ENCODE data around the gene CRY1.

The CRY1 gene

DNA sequence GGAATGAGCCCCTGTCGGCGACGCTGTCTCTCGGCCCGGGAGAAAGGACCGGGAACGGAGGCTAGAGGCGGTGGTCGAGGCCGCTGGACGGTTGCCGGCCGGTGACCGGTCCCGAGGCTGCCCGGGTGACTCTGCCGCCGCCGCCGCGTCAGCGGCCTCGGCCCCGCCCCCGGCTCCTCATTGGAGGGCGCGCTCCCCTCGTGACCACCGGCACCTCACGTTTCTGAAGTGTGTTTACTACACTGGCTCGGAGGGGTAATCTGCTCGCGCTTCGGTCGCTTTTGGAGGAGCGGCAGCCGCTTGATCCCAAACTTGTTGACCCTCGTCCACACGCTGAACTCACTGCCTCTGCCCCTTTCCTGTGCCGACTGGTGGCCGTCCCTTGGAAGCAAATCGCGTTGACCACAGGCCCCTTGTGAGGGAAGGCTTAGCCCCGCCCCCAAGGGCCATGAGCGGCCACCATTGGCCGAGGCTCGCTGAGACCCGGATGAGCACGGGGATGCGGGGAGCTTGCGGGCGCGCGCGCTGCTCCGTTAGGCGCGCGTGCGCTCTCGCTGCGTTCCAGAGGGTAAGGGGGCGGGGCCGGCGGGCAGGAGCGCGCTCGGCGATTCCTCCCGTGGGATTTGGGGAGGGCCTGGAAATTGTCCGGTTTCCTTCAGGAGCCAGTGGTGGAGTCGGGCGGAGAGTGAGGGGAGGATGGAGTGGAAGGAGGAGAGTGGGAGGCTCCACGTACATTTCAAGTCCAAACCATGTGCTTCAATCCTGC is at the start of gene CRY1:
TSS of gene CRY1 (minus strand) at position 133 of the 766 bp plus-strand sequence. CDS start 588 bp downstream, outside the sequence.
- H3K4me2 ChIP-seq, result peak within 1 kb of the TSS; percentile 88 to 100 (median 96)
- H3K27me3 ChIP-seq, result no peaks in the 10 kb centered on the region
- H3K36me3 ChIP-seq, result peaks cover 0 to 13% (median 0%) of the 10 kb centered on the region in 11 experiments; a peak in 4 of 22 replicates
- peaks cover 22 to 34% (median 31%) of the 10 kb centered on the region in 11 experiments for H3K9me3 ChIP-seq (replicated peaks in 1 of 11)
- peaks cover 15 to 27% (median 23%) of the 10 kb centered on the region in 10 experiments for H3K4me1 ChIP-seq
- peaks cover 0 to 32% (median 11%) of the 10 kb centered on the region in 11 experiments; a peak in 15 of 22 replicates for H4K20me1 ChIP-seq
- peak within 1 kb of the TSS; percentile 73 to 86 (median 78) for H3K4me3 ChIP-seq
- no peak for TF ChIP-seq Cebpa-rat (IDR thresholded peaks at IDR 0.05)
- H3K9ac ChIP-seq, result peak within 1 kb of the TSS; percentile 76 to 95 (median 89)
- H3K27ac ChIP-seq, result peak within 1 kb of the TSS; percentile 73 to 95 (median 89)

DNA sequence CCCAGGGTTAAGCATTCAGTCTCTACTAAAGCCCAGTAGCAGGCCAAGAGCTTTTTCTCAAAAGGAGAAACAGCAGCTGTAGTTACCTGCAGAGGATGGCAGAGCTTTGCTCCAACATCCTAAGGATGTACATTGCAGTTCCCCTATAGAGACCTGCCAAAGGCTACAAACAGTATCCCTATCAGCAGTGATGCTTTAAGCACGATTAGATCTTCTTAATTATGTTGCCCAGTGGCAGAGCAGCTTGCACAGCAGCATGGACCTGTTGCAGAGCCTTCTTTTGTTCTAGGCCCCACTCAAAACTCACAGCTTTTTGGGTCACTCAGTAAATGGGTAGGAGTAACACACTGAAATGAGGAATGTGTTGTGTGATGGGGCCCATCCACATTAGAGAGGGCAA is 46.4 kb upstream of the CRY1 start:
- H3K4me1 ChIP-seq, result no peaks in the 10 kb centered on the region
- no peak for TF ChIP-seq Cebpa-rat (IDR thresholded peaks at IDR 0.05)
- H3K9ac ChIP-seq, result no peak overlapping the region

DNA sequence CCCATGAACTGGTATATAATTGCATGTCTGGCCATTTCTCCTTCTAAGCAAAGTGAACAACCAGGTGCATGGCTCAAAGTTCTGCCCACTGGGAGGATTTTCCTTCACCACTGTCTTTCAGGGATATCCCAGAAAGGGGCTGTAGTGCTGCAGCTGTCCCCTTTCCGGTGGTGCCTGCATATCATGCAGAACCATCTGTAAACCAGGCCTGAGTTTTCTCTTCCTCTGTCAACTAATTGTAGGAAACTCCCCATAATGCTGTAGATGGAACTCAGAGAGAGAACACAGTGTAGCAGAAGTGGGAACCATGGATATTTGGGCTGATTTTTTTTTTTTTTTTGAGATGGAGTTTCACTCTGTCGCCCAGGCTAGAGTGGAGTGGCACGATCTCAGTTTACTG is 45.6 kb upstream of the CRY1 start:
- no peak overlapping the region for H3K9ac ChIP-seq
- H3K27ac ChIP-seq, result no peak overlapping the region
- no peaks in the 10 kb centered on the region for H3K36me3 ChIP-seq
- H3K27me3 ChIP-seq, result no peaks in the 10 kb centered on the region
- H3K4me2 ChIP-seq, result no peak overlapping the region
- H3K4me3 ChIP-seq, result no peak overlapping the region
- no peak for TF ChIP-seq Cebpa-rat (IDR thresholded peaks at IDR 0.05)
- H3K9me3 ChIP-seq (replicated peaks in 1 of 11), result no peaks in the 10 kb centered on the region
- no peaks in the 10 kb centered on the region; a peak in 1 of 20 replicates for H3K4me1 ChIP-seq
- H4K20me1 ChIP-seq, result no peaks in the 10 kb centered on the region

More for the DNA sequence above, 46.4 kb upstream of the CRY1 start:
- Histone ChIP-seq H3K9me3 (replicated peaks in 1 of 11) (no peaks in the 10 kb centered on the region), H3K4me2 (no peak overlapping the region), H3K27ac (no peak overlapping the region), H3K27me3 (no peaks in the 10 kb centered on the region), H3K36me3 (no peaks in the 10 kb centered on the region), H4K20me1 (no peaks in the 10 kb centered on the region), H3K4me3 (no peak overlapping the region)

DNA sequence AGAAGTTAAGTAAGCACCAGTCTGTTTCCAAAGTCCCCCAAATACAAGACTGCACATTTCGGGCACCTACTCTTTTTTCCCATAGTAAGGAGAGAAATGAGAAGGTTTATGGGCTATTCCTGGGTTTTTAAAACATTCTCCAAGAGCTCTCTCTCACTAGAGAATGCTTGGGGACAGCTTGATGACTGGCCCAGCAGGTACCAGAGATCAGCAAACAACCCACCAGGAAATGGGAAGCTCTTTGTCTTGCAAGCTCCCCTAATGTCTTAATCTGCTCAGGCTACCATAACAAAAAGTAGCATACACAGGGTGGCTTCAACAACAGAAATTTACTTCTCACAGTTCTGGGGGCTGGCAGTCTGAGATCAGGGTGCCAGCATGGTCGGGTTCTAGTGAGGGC is 41.8 kb upstream of the CRY1 start:
- Histone ChIP-seq H3K27me3 (no peaks in the 10 kb centered on the region), H3K4me1 (no peaks in the 10 kb centered on the region; a peak in 1 of 20 replicates), H3K27ac (no peak overlapping the region), H3K4me2 (no peak overlapping the region), H4K20me1 (no peaks in the 10 kb centered on the region), H3K4me3 (no peak overlapping the region), H3K9me3 (replicated peaks in 1 of 11) (no peaks in the 10 kb centered on the region), H3K9ac (no peak overlapping the region), H3K36me3 (no peaks in the 10 kb centered on the region)
- no peak for TF ChIP-seq Cebpa-rat (IDR thresholded peaks at IDR 0.05)

DNA sequence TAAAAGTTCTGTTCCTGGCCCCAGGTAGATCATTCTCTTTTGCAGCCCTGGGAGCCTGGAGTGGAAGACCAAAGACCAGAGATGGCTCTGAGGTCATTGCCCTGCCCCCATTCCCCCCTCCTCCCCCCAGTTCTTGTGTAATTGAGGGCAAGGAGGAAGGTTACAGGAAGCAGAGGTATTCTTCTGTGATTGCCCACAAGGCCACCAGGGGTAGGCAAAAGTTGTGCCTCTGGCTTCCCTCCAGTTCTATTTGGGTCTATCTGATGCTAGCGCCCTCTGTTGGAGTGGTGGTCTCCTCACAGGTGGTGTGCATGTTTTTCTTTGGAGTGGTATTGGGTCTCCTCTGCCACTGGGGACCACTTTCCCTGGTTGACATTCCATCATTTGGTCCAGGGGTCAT is 41.2 kb upstream of the CRY1 start:
- Histone ChIP-seq H3K4me2 (no peak overlapping the region), H3K4me1 (no peaks in the 10 kb centered on the region; a peak in 1 of 20 replicates), H3K9me3 (replicated peaks in 1 of 11) (no peaks in the 10 kb centered on the region), H4K20me1 (no peaks in the 10 kb centered on the region), H3K36me3 (no peaks in the 10 kb centered on the region), H3K9ac (no peak overlapping the region), H3K27me3 (no peaks in the 10 kb centered on the region), H3K27ac (no peak overlapping the region), H3K4me3 (no peak overlapping the region)
- no peak for TF ChIP-seq Cebpa-rat (IDR thresholded peaks at IDR 0.05)

DNA sequence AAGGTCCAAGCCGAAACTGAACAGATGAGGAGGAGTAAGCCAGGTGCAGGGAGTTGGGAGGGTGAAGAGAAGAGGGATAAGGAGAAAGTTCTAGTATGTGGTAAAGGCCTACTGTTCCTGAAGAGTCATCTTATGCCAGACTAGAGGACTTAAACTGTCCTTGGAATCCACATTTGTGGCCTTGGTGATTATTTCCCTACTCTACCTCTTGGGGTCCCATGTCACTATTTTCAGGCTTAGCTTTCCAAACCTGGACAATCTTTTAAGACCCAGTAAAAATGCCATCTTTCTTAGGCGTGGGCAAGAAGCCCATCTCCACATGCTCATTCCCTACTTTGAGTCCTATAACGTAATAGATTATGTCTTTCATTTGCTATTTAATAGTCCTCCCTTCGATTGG is 40.1 kb upstream of the CRY1 start:
- H3K27me3 ChIP-seq, result no peaks in the 10 kb centered on the region
- no peak for TF ChIP-seq Cebpa-rat (IDR thresholded peaks at IDR 0.05)
- H3K36me3 ChIP-seq, result no peaks in the 10 kb centered on the region
- no peak overlapping the region for H3K4me2 ChIP-seq
- H3K4me3 ChIP-seq, result no peak overlapping the region
- H3K4me1 ChIP-seq, result no peaks in the 10 kb centered on the region; a peak in 1 of 20 replicates
- no peaks in the 10 kb centered on the region for H4K20me1 ChIP-seq
- H3K27ac ChIP-seq, result no peak overlapping the region
- H3K9me3 ChIP-seq (replicated peaks in 1 of 11), result no peaks in the 10 kb centered on the region
- no peak overlapping the region for H3K9ac ChIP-seq

DNA sequence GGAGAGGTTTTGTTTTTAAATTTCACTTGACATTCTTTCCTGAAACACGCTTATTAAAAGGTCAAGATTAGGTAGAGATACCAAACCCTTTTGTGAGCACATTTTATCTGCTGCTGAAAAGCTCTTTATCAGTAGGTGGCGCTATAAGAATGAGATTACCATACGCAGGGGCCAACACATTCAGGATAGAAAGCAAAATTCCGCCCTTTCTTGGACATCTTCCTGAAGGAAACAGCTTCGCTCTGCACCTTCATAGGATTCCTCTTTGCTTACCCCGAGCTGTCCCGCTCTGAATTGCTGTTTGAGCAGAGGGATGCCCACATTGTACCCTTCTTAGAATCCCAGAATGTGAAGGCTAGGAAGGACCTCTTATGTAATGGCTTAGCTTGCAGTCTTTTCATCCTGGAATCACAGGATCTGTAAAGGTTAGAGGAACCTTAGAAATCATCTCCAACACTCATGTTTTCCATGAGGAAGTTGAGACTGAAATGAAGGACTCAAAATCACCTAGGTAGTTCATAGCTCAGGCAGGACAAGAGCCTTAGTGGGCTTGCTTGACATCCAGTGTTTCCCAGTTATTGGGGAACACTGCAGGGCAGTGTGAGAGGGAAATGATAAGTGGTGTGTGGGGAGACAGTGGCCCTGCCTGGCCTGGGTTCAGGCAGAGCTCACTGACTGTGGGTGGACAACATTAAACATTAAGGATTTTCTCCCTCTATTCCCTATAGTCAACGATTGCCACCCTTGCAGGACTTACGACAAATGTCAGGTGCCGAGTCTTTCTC is 38.7 kb upstream of the CRY1 start:
- Histone ChIP-seq H3K4me1 (peaks cover 0 to under 1% (median 0%) of the 10 kb centered on the region in 10 experiments; a peak in 2 of 20 replicates), H3K4me3 (no peak overlapping the region), H4K20me1 (no peaks in the 10 kb centered on the region), H3K27ac (no peak overlapping the region), H3K36me3 (no peaks in the 10 kb centered on the region), H3K9me3 (replicated peaks in 1 of 11) (no peaks in the 10 kb centered on the region), H3K27me3 (no peaks in the 10 kb centered on the region), H3K4me2 (no peak overlapping the region), H3K9ac (no peak overlapping the region)
- no peak for TF ChIP-seq Cebpa-rat (IDR thresholded peaks at IDR 0.05)

DNA sequence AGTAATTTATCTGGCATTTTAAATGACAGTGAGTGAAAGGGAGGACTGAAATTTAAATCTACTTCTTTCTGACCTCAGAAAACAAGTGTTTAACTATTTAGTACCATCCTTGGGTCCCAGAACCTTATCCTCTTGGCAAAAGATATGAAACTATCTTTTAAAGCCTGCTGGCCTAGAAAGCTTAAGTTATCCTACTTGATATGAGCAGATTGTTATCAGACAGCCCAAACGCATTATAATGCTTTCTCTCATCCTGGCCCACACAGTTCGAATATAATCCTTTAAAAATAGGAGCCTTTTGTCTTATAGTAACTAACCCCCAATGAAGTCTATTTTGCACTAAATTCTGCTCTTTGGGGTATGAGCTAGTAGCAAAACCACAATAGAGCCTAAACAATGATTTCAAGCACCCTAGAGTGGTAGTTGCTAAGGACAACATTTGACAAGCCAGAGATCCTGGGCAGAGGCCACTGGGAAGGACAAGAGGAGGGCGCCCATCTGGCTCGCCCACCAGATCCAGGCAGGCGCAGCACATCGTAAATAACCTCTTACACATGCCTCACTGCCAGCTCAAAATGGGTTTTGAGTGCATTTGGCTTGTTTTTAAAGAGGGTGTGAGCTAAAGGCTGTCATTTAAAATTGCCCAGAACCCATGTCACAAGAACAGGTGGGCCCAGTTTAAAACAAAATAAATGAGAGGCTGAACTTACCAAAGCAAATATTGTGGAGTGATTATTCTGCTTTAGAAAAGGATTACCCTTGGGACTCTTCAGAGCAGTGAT is 37.7 kb upstream of the CRY1 start:
- Histone ChIP-seq H3K4me3 (no peak overlapping the region), H3K9ac (no peak overlapping the region), H3K4me2 (no peak overlapping the region), H3K27me3 (no peaks in the 10 kb centered on the region), H3K27ac (no peak overlapping the region), H3K9me3 (replicated peaks in 1 of 11) (no peaks in the 10 kb centered on the region), H3K4me1 (peaks cover 0 to 8% (median 0%) of the 10 kb centered on the region in 10 experiments; a peak in 3 of 20 replicates), H3K36me3 (no peaks in the 10 kb centered on the region), H4K20me1 (no peaks in the 10 kb centered on the region)
- no peak for TF ChIP-seq Cebpa-rat (IDR thresholded peaks at IDR 0.05)

Measured in BLaER1 treated with 17β-estradiol and CSF1 and Interleukin-3, amounts not matched to agents 10 nM and 100 nM (cell line).